CD8-positive, alpha-beta memory T cell (primary cell): ENCODE measurements around the gene DND1. TPM values are rescaled to one million over a fixed set of nuclear protein-coding genes. Genes with fewer than 3 reads are reported as not detected.
"Not testable (repeated sequence)": the region's sequence is repeated elsewhere in the genome, so short reads cannot be mapped to it uniquely, and the experiment has no call there.

ENCODE experiments used
- CTCF ChIA-PET: fragments of 350-600 bp; sonication (Branson Sonifier 250); formaldehyde crosslinking; loops from one replicate; lab custom pipeline; 2021; ENCODE audit warnings: antibody characterized with exemption; lab: Charles Lee
- POLR2A ChIA-PET: fragments of 350-600 bp; sonication (Branson Sonifier 250); formaldehyde crosslinking; loops from one replicate; lab custom pipeline; 2021; ENCODE audit warnings: antibody characterized with exemption; lab: Charles Lee
- DNase-seq, 5 donors: peaks; one replicate each; pipeline versions ENCODE4 v3.0.0 to v3.0.0-alpha.2; 2020 to 2022; ENCODE audit warnings: mixed read lengths in 1 of 5
- H3K27ac ChIP-seq: one replicate; pipeline ENCODE4 v1.7.0; 2013; ENCODE audit warnings: low read depth, mild to moderate bottlenecking, low read length, moderate library complexity
- H3K27me3 ChIP-seq: 2 replicates; pipeline ENCODE4 v1.7.0; 2013; ENCODE audit warnings: low read length, mild to moderate bottlenecking; ENCODE audit not compliant: insufficient read depth, poor library complexity, severe bottlenecking
- H3K36me3 ChIP-seq: 2 replicates; pipeline ENCODE4 v1.7.0; 2013; ENCODE audit warnings: mild to moderate bottlenecking, low read length, moderate library complexity; ENCODE audit not compliant: insufficient read depth
- H3K4me1 ChIP-seq: 2 replicates; pipeline ENCODE4 v1.7.0; 2013; ENCODE audit warnings: mild to moderate bottlenecking, low read length, moderate library complexity; ENCODE audit not compliant: insufficient read depth
- H3K4me3 ChIP-seq: 2 replicates; pipeline ENCODE4 v1.7.0; 2013; ENCODE audit warnings: mild to moderate bottlenecking, low read length
- H3K9me3 ChIP-seq: 2 replicates; pipeline ENCODE4 v1.7.0; 2013; ENCODE audit warnings: mild to moderate bottlenecking, low read length
- H3K27ac Mint-ChIP-seq, 8 donors: one replicate each; pipeline ENCODE4 v1.8.0; 2020 to 2021; ENCODE audit warnings: mixed read lengths in 8 of 8, mild to moderate bottlenecking in 6 of 8, inconsistent platforms in 3 of 8, moderate library complexity in 3 of 8
- H3K27me3 Mint-ChIP-seq, 2 donors: one replicate each; pipeline ENCODE4 v1.8.0; 2020 to 2021; ENCODE audit warnings: mixed read lengths in 2 of 2, mild to moderate bottlenecking in 1 of 2, moderate library complexity in 1 of 2
- H3K36me3 Mint-ChIP-seq, 3 donors: one replicate each; pipeline ENCODE4 v1.8.0; 2020 to 2021; ENCODE audit warnings: mixed read lengths in 3 of 3, inconsistent platforms in 1 of 3, mild to moderate bottlenecking in 1 of 3
- H3K4me1 Mint-ChIP-seq, 3 donors: one replicate each; pipeline ENCODE4 v1.8.0; 2020 to 2021; ENCODE audit warnings: mixed read lengths in 3 of 3, inconsistent platforms in 1 of 3, mild to moderate bottlenecking in 1 of 3
- H3K4me3 Mint-ChIP-seq, 7 donors: one replicate each; pipeline ENCODE4 v1.8.0; 2020 to 2021; ENCODE audit warnings: mixed read lengths in 7 of 7, mild to moderate bottlenecking in 6 of 7, moderate library complexity in 4 of 7, inconsistent platforms in 2 of 7
- H3K9me3 Mint-ChIP-seq, 5 donors: one replicate each; pipeline ENCODE4 v1.8.0; 2020 to 2022; ENCODE audit warnings: mixed read lengths in 5 of 5, mild to moderate bottlenecking in 3 of 5, moderate library complexity in 2 of 5, inconsistent platforms in 1 of 5
- polyA plus RNA-seq: library from polyadenylated mRNA; unstranded; fragments of 300-500 nt; fragmentation: Illumina TruSeq; gene quantifications from one replicate; pipeline ENCODE4 v1.2.3, GENCODE V29; 2021
- total RNA-seq, 2 experiments: library from RNA; stranded (reverse); gene quantifications; one replicate each; pipeline ENCODE4 v1.2.3, GENCODE V29; 2021

The DND1 gene
- total and polyA plus RNA-seq, 3 experiments from 2014 or later, result 2.3 to 2.9 TPM; not detected in 1

DNA sequence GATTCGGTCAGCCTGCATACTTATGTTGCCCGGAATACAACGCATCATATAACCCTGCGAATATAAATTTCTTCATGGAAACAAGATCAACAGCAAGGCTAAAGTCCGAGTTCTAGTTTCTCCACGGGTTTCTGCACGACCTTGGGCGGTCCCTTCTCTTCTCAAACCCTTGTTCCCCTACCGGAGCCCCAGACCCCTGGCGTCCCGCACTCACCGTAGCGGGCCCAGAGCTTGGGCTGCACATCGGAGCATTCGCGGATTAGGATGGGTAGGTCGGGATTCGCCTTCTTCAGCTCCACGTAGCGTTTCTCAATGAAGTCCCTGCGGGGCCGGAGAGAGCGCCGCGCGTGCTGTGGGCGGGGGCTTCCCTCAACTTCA is 26.3 kb downstream of the DND1 start:
- H3K9me3 ChIP-seq, result no peaks in the 10 kb centered on the region
- Mint-ChIP-seq H3K4me3 (peak overlapping the region; percentile 93 to 100 (median 99)), H3K36me3 (peaks cover 6 to 82% (median 11%) of the 10 kb centered on the region in 3 donors), H3K4me1 (peaks cover 37 to 70% (median 62%) of the 10 kb centered on the region in 3 donors), H3K27ac (peak overlapping the region; percentile 94 to 100 (median 100)), H3K9me3 (no peaks in the 10 kb centered on the region), H3K27me3 (peaks cover 0 to 2% of the 10 kb centered on the region in 2 donors)
- H3K4me1 ChIP-seq, result peaks cover 29% of the 10 kb centered on the region
- no peak for DNase-seq
- POLR2A ChIA-PET, result interaction anchor here (0.7 to 2.7 kb wide), 15 partner anchors 8 to 980 kb away, joined by 3 to 16 read pairs (median 8); partner anchors contain the start of genes ANKHD1, APBB3, CD14 and DND1
- peak overlapping the region; percentile 92 for H3K4me3 ChIP-seq
- H3K27me3 ChIP-seq, result no peaks in the 10 kb centered on the region
- peak overlapping the region; percentile 97 for H3K27ac ChIP-seq
- CTCF ChIA-PET, result interaction anchor here (0.8 to 2.2 kb wide), 11 partner anchors 8 to 274 kb away, joined by 3 to 21 read pairs (median 5); partner anchors contain the start of genes ANKHD1, CD14, EIF4EBP3 and HARS1
- peaks cover 31% of the 10 kb centered on the region for H3K36me3 ChIP-seq

DNA sequence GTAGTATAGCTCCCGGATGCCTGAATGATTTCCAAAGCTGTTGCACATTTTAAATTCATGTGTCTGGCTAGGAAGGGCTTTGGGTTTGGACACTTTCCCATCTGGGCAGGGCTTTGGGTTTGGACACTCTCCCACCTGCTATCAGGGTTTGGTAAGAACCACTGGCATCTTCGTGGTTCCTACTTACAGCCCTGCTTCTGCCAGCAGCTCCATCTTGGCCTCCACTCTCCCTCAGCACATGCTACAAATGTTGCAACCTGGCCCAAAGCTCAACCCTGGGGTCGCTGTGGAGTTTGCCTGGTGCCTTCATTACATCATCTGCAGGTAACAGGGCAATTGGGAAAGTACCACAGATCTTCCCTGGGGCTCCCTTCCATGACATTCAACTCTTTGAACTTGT is 30.7 kb downstream of the DND1 start:
- Histone ChIP-seq H3K27me3 (no peaks in the 10 kb centered on the region), H3K9me3 (no peaks in the 10 kb centered on the region), H3K4me1 (peaks cover 30% of the 10 kb centered on the region), H3K27ac (no peak overlapping the region), H3K4me3 (no peak overlapping the region), H3K36me3 (peaks cover 10% of the 10 kb centered on the region)
- H3K4me1 Mint-ChIP-seq, result peaks cover 45 to 78% (median 60%) of the 10 kb centered on the region in 3 donors
- peak overlapping the region in 2 of 8 donors; percentile 15 to 26 for H3K27ac Mint-ChIP-seq
- no peaks in the 10 kb centered on the region for H3K9me3 Mint-ChIP-seq
- H3K27me3 Mint-ChIP-seq, result peaks cover 0 to under 1% of the 10 kb centered on the region in 2 donors
- ChIA-PET POLR2A (interaction anchor here (1.4 kb wide), 1 partner anchor 79 kb away, joined by 3 read pairs; the partner anchor contains the start of gene APBB3), CTCF (interaction anchor here (1.1 to 2.5 kb wide), 2 partner anchors 95 to 291 kb away, joined by 3 to 9 read pairs; partner anchors contain the start of gene EIF4EBP3)
- DNase-seq, result no peak
- peaks cover 0 to 60% (median 6%) of the 10 kb centered on the region in 3 donors for H3K36me3 Mint-ChIP-seq
- H3K4me3 Mint-ChIP-seq, result peak overlapping the region in 2 of 7 donors; percentile 13 to 67

- Histone ChIP-seq H3K27ac (no peak overlapping the region), H3K27me3 (no peaks in the 10 kb centered on the region), H3K4me1 (peaks cover 26% of the 10 kb centered on the region), H3K9me3 (no peaks in the 10 kb centered on the region), H3K36me3 (peaks cover 10% of the 10 kb centered on the region), H3K4me3 (no peak overlapping the region)
- H3K36me3 Mint-ChIP-seq, result peaks cover 0 to 53% (median 5%) of the 10 kb centered on the region in 3 donors
- H3K4me1 Mint-ChIP-seq, result peaks cover 37 to 69% (median 52%) of the 10 kb centered on the region in 3 donors
- H3K9me3 Mint-ChIP-seq, result no peaks in the 10 kb centered on the region
- H3K4me3 Mint-ChIP-seq, result peak overlapping the region in 1 of 7 donors; percentile 86
- CTCF ChIA-PET, result interaction anchor here (1.1 to 2.5 kb wide), 2 partner anchors 94 to 290 kb away, joined by 3 to 9 read pairs; partner anchors contain the start of gene EIF4EBP3
- no peak for DNase-seq
- H3K27ac Mint-ChIP-seq, result peak overlapping the region in 2 of 8 donors; percentile 55 to 79
- POLR2A ChIA-PET, result interaction anchor here (1.4 kb wide), 1 partner anchor 78 kb away, joined by 3 read pairs; the partner anchor contains the start of gene APBB3
- H3K27me3 Mint-ChIP-seq, result no peaks in the 10 kb centered on the region
Measured at GRCh38 chr5:140641716-140642115, 31.7 kb downstream of the DND1 start.

DNA sequence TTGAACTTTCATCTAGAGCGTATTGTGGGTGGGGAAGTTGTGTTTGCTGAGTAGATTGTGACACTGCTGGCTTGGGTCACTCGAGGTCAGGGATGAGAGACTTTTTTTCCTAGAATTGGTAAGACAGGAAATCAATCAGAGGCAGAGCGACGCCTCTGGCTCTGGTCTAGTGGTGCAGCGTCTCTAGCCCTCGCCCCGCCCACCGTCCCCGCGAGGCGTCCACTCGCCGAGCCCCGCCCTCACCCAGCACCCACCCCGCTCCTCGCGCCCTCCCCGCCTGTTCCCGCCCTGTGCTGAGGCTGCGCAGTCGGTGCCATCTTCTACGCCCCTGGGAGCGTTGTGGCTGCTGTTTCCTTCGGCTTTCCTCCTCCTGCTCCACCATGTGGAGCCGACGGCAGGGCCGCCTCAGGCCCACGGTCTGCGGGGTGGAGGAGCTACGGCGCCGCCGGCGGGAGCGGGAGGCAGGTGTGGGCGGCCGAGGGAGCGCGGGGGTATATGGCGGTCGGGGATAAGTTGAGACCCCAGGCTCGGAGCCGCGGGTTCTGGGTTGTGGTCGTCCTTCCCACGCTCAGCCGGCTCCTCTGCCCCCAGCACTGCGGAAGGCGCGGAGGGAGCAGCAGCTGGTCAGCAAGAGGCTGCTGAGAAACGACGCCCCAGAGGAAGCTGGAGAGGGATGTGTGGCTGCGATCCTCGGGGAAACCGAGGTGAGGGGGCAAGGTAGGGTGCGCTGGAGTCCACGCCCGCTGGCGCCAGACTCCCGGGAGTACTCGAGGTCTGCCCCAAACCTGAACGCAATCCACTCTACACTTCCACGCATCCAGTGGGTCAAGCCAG is 34.0 kb downstream of the DND1 start, which contains the start of gene TMCO6:
TMCO6 (plus strand) TSS at position 304 of the 834 bp plus-strand sequence; CDS start at position 381, 77 bp downstream.
- peaks cover 28 to 48% (median 37%) of the 10 kb centered on the region in 3 donors for H3K4me1 Mint-ChIP-seq
- no peaks in the 10 kb centered on the region for H3K36me3 ChIP-seq
- peak within 1 kb of the TSS; percentile 79 to 99 (median 97) for H3K27ac Mint-ChIP-seq
- H3K9me3 ChIP-seq, result no peaks in the 10 kb centered on the region
- peaks cover 0 to 36% (median 2%) of the 10 kb centered on the region in 3 donors for H3K36me3 Mint-ChIP-seq
- H3K4me3 ChIP-seq, result peak within 1 kb of the TSS; percentile 62
- DNase-seq, result peak; percentile 92 to 99 (median 96)
- peaks cover 18% of the 10 kb centered on the region for H3K4me1 ChIP-seq
- no peaks in the 10 kb centered on the region for H3K27me3 ChIP-seq
- peak within 1 kb of the TSS; percentile 86 for H3K27ac ChIP-seq
- peak within 1 kb of the TSS; percentile 86 to 96 (median 90) for H3K4me3 Mint-ChIP-seq
- POLR2A ChIA-PET, result interaction anchor here (0.6 to 2.0 kb wide), 5 partner anchors 8 to 106 kb away, joined by 3 to 12 read pairs (median 4); partner anchors contain the start of genes IK, NDUFA2 and SRA1
- CTCF ChIA-PET, result interaction anchor here (0.7 to 2.1 kb wide), 10 partner anchors 8 to 265 kb away, joined by 3 to 13 read pairs (median 3); partner anchors contain the start of genes EIF4EBP3, HARS1, HARS2 and IK
- H3K27me3 Mint-ChIP-seq, result no peaks in the 10 kb centered on the region
- no peaks in the 10 kb centered on the region for H3K9me3 Mint-ChIP-seq

DNA sequence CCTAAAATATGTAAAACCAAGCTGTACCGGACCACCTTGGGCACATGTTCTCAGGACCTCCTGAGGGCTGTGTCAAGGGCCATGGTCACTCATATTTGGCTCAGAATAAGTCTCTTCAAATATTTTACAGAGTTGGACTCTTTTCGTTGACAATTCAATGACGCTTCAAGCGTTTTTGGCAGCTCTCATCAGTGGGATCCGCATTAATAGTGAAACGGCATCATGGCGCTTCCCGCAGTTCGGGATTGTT is 34.6 kb downstream of the DND1 start:
- not testable (repeated sequence) for H3K9me3 ChIP-seq, H3K27me3 ChIP-seq, H3K9me3 Mint-ChIP-seq, DNase-seq, H3K27me3 Mint-ChIP-seq, H3K36me3 ChIP-seq
- CTCF ChIA-PET, result interaction anchor here (0.7 to 2.1 kb wide), 8 partner anchors 8 to 265 kb away, joined by 3 to 13 read pairs (median 3); partner anchors contain the start of genes EIF4EBP3, IK and NDUFA2
- Histone ChIP-seq H3K27ac (peak overlapping the region; percentile 86), H3K4me3 (peak overlapping the region; percentile 62), H3K4me1 (peaks cover 18% of the 10 kb centered on the region)
- POLR2A ChIA-PET, result interaction anchor here (1.5 to 2.0 kb wide), 2 partner anchors 9 to 72 kb away, joined by 7 to 12 read pairs; partner anchors contain the start of genes IK and NDUFA2
- Mint-ChIP-seq H3K4me3 (peak overlapping the region; percentile 86 to 96 (median 90)), H3K4me1 (peaks cover 31 to 46% (median 41%) of the 10 kb centered on the region in 3 donors), H3K36me3 (peaks cover 0 to 30% (median 2%) of the 10 kb centered on the region in 3 donors), H3K27ac (peak overlapping the region; percentile 79 to 99 (median 97))

GRCh38 chr5:140637371-140638100 is 35.8 kb downstream of the DND1 start:
- Mint-ChIP-seq H3K36me3 (peaks cover 0 to 21% (median 2%) of the 10 kb centered on the region in 3 donors), H3K9me3 (peaks cover 0 to 2% (median 0%) of the 10 kb centered on the region in 5 donors), H3K4me3 (peak overlapping the region in 4 of 7 donors; percentile 48 to 81 (median 60)), H3K4me1 (peaks cover 40 to 52% (median 52%) of the 10 kb centered on the region in 3 donors), H3K27ac (peak overlapping the region in 2 of 8 donors; percentile 77 to 79), H3K27me3 (peaks cover 3 to 6% of the 10 kb centered on the region in 2 donors)
- no peak for DNase-seq
- ChIA-PET POLR2A (no interaction called here), CTCF (no interaction called here)
- Histone ChIP-seq H3K9me3 (no peaks in the 10 kb centered on the region), H3K27ac (no peak overlapping the region), H3K27me3 (no peaks in the 10 kb centered on the region), H3K4me3 (no peak overlapping the region), H3K4me1 (peaks cover 24% of the 10 kb centered on the region), H3K36me3 (no peaks in the 10 kb centered on the region)
